GM21360 (cell line): ENCODE data around the gene SLC5A5.

ENCODE experiments used
- ATAC-seq: cut with Tn5 transposase; IDR thresholded peaks from one replicate; pipeline ENCODE4 v1.9.1; 2021; ENCODE audit warnings: mild to moderate bottlenecking, moderate library complexity; ENCODE audit not compliant: unreplicated experiment

The SLC5A5 gene

DNA sequence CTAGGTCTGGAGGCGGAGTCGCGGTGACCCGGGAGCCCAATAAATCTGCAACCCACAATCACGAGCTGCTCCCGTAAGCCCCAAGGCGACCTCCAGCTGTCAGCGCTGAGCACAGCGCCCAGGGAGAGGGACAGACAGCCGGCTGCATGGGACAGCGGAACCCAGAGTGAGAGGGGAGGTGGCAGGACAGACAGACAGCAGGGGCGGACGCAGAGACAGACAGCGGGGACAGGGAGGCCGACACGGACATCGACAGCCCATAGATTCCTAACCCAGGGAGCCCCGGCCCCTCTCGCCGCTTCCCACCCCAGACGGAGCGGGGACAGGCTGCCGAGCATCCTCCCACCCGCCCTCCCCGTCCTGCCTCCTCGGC, at the start of gene SLC5A5:
Gene SLC5A5 (plus strand): TSS at position 68 of the 373 bp plus-strand sequence. CDS start 375 bp downstream, outside the sequence.
- no peak for ATAC-seq

DNA sequence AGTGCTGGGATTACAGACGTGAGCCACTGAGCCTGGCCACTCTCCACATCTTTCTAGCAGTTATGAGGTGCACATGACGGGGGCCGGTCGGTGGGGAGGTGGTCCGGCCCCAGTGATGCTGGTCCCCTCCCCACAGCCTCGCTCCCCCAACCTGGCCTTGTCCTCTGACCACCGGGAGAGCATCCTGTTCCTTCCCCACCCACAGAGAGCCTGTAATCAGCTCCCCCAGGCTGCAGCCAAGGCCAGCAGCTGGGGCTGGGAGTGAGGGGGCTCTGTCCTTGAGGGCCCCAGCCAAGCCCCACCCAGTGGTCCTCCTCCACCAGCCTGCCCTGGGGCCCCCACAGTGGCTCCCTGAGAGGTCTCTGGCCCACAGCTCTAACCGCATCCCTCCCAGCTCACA, 47.4 kb upstream of the SLC5A5 start:
- no peak for ATAC-seq

DNA sequence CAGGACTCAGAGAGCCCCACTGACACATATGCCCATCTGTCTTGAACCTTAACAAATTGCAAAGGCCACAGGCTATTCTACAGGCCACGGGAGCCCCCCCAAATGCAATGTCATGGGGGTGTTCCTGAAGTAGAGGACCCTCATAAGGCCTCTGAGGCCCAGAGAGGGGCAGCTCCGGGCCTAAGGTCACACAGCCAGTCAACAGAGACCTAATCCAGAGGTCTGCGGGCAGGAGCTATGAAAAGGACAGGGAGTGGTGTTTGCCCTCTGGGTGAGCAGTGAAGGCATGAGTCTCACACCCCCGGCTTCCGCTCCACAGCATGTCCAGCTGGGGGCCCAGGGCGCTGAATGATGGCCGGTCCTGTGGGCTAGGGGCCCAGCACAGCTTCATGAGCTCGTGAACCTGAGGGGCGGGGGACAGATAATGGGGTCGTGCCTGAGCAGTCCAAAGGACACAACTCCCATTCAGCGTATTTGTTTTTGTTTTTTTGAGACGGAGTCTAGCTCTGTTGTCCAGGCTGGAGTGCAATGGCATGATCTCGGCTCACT, 45.2 kb upstream of the SLC5A5 start:
- no peak for ATAC-seq

- no peak for ATAC-seq
Measured at GRCh38 chr19:17829855-17830566, 41.7 kb upstream of the SLC5A5 start.

GRCh38 chr19:17830567-17831418, 41.0 kb upstream of the SLC5A5 start:
- ATAC-seq, result no peak

GRCh38 chr19:17831419-17831888, 40.3 kb upstream of the SLC5A5 start:
- ATAC-seq, result no peak

DNA sequence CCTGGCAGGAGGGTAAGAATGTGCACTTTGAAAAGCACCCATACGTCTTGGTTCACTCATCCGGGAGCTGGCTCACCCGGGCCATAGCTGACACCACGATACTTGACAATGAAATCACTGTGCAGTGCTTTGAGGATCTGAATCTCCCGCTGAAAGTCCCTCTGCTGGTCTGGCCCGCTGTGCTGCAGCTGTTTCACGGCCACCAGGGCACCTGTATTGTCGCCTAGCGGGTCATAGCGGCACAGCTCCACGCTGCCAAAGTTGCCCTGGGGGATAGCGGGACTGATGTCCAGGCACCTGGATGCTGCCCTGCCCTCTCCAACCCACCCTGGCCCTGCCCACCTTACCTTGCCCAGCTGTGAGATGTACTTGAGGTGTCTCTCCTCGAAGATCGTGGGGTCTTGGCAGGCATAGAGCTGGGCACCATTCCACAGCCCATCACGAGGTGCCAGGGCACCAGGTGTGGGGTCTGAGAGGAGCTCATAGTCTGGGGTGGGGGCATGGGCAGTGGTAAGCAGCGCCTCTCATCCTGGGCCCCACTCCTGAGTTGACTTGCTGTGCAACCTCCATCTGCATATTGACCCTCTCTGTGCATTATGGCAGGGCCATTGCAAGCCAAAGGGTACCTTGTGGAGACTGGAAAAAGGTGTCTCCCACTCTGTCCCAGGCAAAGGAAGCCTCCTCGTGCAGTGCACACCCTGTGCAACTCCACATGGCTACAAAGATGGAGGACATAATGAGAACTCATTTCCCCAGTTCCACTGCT, 39.1 kb upstream of the SLC5A5 start:
- no peak for ATAC-seq

DNA sequence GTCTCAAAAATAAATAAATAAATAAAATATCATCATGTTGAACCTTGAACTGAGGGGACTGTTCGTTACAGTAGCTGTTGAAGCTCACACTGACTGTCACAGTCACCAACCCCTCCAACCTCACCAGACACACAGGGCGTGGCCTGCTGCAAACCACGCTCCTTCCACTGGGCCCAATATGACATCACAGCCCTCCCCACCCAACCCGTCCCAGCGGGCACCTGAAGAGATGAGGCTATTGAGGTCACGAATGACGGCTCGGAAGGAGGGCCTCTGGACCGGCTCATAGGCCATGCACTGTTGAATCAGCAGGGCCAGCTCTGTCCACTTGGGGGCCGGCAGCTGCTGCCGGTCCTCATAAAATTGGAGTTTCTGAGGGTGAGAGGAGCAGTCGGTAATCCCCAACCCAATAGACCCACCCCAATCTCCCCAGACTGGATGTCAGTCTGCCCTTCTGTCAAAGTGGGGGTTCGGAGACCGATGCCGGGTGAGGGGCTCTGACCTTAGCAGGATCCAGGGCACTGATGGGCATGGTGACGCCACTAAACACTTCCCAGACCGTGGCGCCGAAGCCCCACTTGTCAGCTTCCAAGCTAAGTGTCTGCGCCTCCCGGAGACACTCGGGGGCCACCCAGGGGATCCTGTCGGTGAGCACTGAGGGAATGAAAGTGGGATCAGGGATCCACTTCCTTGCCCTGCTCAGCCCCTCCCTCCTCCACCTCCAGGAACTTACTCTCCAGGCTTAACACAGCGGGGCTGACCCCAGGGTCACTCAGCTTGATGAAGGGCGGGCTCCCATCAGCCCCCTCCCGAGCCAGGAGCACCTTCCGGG, 37.2 kb upstream of the SLC5A5 start:
- no peak for ATAC-seq

DNA sequence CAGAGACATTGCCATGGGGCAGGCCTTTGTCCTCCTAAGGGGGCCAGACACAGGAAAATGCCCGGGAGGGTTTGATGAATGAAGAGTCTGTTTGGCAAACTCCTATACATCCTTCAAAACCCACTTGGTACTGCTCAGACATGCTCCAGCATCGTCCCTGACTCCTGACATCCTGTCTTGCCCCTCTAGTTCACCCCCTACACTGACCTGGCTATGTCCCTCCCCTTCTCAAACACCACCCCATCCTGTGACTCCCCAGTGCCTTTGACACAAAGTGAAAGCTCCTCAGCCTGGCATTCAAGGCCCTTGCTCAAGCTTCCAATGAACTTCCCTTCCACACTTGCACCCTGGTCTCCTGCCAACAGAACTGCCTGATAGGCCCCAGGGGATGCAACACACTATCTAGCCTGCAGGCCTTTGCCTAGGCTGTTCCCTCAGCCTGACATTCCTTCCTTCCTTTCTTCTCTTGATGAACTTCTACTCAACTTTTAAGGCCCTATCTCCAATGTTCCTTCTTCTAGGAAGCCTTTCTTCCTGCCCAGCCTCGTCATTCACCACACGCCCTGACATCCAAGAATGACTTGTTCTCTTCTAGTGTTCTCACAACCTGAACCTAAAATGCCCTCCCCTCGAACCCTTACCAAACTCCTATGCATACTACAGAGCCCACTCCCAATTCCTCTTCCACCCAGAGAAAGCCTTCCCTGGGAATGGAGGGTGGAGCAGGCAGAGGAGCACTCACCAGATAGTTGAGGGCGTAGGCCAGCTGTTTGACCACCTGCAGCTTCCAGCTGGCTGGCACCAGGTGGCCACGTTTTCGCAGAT, 36.4 kb upstream of the SLC5A5 start:
- no peak for ATAC-seq

DNA sequence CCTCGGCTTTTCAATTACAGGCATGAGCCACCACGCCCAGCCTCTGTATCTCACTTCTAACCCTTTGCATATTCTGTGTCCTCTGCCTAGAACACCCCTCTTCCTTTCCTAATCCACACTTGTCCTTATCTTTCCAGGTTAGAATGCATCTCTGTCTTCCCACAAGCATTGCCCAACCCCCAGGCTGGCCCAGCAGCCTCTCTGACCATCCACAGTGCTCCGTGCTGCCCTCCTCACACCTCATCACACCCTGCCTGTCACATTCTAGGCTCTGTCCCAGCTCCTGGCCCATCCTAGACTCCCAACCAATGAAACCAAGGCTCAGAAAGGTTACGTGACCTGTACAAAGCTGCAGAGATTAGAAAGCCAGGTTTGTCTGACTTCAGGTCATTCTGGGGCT, 35.2 kb upstream of the SLC5A5 start:
- ATAC-seq, result no peak

GRCh38 chr19:17837972-17838371, 33.8 kb upstream of the SLC5A5 start:
- ATAC-seq, result no peak

GRCh38 chr19:17840019-17840418, 31.7 kb upstream of the SLC5A5 start:
- ATAC-seq, result no peak

DNA sequence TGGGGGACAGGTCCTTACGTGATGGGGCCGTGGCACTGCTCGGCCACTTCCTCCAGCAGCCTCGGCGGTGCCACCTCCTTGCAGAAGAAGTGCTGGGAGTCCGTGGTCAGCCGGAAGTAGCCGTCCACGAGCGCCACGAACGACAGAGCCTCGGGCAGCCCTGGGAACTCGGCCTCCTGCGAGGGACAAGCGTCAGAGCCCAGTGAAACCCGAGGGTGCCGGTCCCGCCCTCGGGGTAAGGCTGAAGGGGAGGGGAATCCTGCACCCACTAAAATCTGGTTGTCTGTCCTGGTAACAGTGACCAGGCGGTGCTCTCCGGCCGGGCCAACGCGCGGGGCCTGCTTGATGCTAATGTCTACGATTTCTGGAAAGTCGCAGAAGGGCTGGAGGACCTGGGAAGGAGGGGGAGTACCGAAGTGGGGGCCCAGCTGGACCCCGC, 30.4 kb upstream of the SLC5A5 start:
- no peak for ATAC-seq

GRCh38 chr19:17841810-17842662, 29.7 kb upstream of the SLC5A5 start:
- no peak for ATAC-seq

- ATAC-seq, result no peak
Measured at GRCh38 chr19:17842663-17843291, 29.0 kb upstream of the SLC5A5 start.

- no peak for ATAC-seq
Measured at GRCh38 chr19:17843292-17843827, 28.4 kb upstream of the SLC5A5 start.

DNA sequence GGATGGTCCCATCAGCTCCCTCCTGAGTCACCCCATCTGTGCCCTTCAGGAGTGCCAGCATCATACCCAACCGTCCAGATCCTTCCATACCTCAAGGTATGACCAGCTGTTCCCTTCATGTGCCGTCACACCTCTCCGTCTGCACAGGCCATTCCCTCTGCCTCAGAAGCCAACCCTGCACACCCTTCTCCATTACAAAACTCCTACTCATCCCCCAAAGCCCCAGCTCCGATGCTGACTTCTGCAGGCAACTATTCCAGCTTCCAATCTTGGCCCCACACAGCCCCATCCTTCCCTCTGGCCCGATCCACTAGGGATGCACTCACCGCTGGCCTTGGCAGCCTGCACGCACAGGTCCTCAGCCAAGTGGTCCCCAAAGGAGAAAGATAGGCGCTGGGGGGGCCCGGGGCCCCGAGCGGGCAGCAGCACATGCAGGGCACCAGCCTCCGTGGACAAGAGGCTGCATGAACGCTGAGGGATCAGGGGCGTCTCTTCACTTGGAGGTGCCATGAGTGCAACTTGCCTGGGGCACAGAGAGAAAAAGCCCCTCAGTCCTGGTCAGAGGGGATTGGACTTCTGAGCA, 27.7 kb upstream of the SLC5A5 start:
- no peak for ATAC-seq
